Activated CD4-positive, alpha-beta T cell treated with anti-CD3 and anti-CD28 coated beads, Interleukin-2, Interleukin-6, amounts not matched to agents 100 ng/mL and 50 ng/mL, durations not matched to agents 16 hours and 8 hours (primary cell): ENCODE results near the gene PDLIM7.
A peak's percentile ranks its signal among the peaks of the same experiment; 100 is the strongest.
"Not testable (repeated sequence)": the region's sequence is repeated elsewhere in the genome, so short reads cannot be mapped to it uniquely, and the experiment has no call there.

Source experiments
- DNase-seq: peaks from one replicate; pipeline ENCODE4 v3.0.0-alpha.2; 2020

The PDLIM7 gene, protein sequence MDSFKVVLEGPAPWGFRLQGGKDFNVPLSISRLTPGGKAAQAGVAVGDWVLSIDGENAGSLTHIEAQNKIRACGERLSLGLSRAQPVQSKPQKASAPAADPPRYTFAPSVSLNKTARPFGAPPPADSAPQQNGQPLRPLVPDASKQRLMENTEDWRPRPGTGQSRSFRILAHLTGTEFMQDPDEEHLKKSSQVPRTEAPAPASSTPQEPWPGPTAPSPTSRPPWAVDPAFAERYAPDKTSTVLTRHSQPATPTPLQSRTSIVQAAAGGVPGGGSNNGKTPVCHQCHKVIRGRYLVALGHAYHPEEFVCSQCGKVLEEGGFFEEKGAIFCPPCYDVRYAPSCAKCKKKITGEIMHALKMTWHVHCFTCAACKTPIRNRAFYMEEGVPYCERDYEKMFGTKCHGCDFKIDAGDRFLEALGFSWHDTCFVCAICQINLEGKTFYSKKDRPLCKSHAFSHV

DNA sequence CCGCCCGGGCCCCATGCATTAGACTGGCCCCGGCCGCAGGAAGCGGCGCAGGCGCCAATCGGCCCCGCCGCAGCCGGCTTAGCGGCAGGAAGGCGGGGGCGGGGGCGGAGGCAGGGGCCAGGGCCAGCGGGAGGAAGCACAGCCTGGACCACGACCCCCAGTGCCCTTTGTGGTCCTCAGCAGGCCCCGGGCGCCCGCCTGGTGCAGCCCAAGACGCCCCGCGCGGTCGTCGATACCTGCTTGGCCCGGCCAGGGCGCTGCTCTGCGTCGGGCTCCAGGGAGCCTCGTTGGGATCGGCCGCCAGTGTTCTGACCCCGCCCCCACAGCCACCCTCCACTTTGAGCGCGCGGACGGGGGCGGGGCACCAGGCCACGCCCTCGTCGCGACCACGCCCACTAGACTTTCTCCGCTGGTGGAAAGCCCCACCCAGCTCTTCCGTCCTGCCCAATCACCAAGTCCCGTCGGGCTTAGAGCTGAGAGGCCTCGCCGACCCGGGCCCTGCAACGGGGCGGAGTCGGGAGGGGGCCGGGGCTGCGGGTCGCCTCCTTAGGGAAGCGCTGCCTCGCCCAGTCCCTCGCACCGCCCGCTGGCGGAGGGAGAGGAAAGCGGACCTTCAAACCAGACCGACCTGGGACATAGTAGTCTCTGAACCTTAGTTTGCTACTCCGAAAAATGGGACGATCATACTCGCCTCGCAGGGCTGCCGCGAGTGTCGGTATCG, at the start of gene PDLIM7:
Gene PDLIM7, minus strand, starts transcription at position 313 of the 721 bp plus-strand sequence. CDS start 1,092 bp downstream, outside the sequence.
- DNase-seq: peak; percentile 97

DNA sequence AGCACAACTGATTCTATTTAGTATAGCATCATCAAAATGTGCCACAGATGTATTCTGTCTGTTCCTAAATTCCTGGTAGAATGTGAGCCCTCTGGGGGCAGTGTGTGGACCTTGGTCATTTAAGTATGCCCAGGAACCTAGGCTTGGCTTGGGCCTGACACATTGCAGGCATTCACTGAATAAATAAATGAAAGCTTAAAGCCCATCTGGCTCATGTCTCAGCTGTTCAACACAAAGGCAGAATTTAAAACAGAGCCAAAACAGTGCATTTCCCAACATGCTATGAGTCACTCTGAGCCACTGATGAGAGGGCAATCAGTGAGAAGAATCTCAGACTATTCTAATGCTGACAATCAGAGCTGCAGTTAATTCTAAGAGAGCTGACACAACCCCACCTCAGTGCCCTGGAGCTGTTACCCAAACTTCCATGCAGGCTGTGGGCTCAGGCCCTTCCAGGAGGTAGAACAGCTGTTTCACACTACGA, 48.9 kb upstream of the PDLIM7 start:
- DNase-seq: no peak

DNA sequence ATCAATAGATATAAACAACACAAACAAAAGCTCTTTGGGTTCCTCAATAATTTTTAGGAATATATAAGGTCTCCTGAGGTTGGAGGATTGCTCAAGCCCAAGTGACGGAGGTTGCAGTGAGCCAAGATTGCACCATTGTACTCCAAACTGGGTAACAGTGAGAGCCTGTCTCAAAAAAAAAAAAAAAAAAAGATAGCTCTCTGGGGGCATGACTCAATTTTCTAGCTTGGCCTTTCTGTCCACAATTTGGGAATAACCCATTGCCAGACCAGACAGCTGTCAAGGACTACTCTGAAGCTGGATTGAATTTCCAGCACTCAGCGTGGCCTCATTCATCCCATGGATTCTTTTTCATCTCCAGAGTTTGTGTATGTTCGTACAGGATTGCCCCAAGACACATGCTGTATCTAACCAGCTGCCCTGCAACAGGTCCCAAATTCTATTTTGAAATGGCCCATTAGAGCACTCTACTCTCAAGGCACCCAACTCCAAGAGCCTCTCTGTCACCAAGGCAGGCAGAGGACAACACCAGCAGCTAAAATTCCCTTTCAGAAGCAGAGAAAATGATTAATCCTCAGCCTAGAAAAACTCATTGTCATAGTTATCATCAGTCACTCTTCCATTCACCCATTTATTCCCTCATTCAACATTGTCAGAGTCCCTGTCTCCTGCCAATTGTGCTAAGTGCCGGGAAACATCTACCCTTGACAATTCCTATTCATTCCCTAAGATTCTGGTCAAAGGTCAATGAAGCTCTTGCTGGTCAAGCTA, 48.3 kb upstream of the PDLIM7 start:
- no peak for DNase-seq

DNA sequence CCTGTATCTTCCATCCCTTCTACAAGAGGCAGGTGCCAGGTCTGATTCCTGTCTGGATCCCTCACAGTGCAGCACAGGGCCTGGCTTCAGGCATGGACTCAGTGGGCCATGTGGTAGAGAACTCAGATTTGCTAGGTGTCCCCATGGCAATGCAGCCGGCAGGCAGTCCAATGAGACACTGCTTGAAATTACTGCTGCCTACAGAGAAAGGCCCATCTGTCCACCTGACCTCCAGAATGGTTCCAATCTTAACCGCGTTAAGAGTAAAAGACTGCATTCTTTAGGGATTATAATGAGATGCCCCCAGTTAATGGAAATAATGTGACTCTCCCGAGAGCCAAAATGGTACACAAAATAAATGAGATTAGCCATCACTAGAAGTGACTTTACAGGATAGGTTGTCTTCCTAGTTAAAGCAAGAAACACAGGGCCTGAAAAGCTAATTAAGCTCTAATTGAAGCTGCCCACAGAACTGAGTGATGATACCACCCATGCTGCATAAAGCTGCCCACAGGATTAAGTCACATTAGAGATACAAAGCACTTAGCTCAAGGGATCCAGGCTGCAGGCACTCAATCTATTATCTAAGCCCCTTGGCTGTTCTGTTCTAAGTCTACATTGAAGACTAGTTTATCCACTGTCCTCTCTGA, 45.5 kb upstream of the PDLIM7 start:
- no peak for DNase-seq

DNA sequence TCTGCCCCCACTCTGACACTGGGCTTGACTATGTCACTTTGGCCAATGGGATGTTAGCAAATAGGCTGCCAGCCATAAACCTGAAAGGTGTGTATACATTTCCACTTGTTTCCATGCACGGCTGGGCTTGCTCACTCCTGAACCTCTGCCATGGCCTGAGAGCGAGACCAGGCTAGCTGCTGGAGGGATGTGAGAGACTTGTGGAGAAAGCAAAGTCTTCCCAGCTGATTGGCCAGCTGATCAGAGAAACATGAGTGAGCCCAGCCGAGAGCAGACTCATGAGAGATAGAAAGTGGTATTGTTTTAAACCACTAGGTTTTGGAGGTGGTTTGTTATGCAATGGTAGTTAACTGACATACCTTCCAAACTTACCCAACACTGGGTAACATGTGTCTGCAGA, 43.0 kb upstream of the PDLIM7 start:
- no peak for DNase-seq

DNA sequence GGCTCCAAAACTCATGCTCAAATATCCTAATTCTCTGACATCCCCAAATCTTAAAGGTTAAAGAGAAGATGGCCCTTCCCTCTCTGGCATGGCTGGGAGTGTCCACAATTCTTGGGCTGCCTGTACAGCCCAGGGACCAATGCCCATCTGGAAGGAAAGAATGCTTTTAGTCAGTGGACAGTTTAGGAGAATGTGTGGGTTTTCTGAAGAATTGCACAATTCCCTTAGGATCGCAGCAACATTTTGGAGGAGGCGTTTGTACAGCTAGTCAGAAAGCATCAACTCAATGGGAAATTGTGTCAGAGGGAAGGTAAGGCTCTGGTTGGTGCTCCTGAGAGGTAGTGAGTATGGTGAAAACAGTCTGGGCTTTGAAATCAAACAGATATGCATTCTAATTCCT, 42.0 kb upstream of the PDLIM7 start:
- DNase-seq: no peak

DNA sequence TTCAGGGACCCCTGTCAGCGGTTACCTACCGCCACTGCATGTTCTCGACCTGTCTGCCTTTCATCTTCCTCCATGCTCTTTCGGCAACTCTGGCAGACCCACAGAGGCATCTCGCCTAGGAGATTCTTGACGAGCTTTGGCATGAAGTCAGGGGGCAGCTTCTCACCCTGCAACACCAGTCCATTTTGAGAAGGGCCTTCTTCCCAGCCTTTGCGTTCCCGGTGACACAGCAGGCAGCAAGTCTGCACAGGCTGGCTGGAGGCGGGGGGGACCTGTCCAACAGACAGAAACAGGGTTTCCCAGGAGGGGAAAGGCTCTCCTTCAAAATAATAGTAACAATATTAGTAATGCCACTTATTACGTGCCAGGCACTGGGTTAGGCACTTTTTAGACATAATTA, 41.5 kb upstream of the PDLIM7 start:
- no peak for DNase-seq

DNA sequence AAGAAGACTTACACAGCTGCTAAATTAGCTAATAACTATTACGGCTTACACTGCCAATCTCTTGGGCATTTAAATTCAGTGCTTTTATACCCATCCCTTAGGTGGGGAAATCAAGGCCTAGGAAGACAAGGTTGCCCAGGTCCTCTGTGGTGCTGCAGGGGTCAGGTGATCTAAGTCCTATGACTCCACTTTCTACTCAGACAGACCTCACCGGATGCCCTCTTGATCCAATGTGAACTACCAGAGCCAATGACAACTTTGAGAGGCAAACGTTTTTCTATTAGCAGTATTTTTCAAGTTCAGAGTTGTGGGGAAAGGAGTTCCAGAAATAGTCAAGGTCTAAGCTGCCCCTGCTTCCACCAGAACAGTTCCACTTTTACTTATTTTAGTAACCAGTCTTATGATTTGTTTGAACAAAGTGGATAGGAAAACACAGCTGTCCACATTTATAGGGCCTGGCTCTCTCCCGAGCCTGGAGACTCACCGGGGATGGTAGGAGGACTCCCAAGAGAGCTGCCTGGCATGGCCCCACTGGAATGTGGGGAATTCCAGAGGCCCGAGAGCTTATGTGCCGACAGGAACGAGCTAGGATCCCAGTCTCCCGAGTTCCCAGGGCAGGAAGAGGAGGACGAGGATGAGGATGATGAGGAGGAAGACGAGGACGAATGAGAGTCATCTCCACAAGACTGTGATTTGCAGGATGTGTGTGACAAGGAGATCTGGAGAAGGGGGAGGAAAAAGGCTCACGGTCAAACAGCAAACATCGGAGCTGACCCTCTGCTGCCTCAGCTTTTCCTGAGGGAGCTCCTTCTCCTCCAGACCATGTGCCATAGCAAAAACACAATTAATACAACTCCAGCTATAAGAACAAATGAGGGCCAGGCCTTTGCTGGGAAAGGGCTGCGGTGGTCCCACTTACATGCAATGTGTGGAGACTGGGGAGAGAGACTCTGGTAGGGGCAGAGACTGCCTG, 40.3 kb upstream of the PDLIM7 start:
- DNase-seq: no peak

DNA sequence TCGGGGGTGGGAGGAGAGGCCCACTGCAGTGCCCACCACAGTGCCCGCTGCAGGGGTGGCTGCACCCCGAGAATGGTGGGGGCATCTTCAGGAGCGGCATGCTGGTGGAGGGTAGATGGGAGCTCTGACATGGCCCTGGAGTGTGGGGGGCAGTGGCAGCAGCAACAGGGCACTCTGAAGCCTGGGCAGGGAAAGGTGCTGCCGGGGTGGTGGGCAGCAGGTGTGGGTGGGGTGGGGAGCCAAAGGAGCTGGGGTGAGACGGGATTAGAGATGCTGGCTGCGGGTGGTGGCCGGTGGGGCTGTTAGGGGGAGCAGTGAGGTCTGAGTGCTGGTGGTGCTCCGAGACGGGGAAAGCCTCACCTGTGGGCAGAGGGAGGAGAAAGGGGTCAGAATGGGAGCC, 39.0 kb upstream of the PDLIM7 start:
- no peak for DNase-seq

DNA sequence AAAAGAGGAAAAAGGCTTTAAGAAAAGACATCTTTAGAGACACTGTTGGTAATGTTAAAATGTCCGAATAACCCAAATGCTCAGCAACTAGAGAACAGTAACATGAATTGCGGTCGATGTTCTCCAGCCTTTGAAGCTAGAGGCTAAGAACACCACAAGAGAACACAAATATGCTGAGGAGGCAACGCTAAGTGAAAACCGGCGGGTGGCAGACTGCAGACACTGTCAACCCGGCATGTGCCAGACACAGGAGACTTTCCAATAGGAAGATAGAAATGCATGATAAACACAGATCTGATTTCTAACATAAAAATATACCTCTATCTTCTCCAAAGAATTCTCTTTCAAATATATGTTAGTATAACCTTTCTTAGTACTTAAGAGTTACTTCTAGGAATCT, 37.7 kb upstream of the PDLIM7 start:
- DNase-seq: no peak

DNA sequence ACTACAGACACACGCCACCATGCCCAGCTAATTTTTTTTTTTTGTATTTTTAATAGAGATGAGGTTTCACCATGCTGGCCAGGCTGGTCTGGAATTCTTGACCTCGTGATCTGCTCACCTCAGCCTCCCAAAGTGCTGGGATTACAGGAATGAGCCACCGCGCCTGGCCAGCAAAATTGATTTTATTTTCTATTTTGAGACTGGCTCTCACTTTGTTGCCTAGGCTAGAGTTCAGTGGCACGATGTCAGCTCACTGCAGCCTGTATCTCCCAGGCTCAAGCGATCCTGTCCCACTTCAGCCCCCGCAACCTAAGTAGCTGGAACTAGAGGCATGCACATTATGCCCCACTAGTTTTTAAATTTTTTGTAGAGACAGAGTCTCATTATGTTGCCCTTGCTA, 37.0 kb upstream of the PDLIM7 start:
- not testable (repeated sequence) for DNase-seq

DNA sequence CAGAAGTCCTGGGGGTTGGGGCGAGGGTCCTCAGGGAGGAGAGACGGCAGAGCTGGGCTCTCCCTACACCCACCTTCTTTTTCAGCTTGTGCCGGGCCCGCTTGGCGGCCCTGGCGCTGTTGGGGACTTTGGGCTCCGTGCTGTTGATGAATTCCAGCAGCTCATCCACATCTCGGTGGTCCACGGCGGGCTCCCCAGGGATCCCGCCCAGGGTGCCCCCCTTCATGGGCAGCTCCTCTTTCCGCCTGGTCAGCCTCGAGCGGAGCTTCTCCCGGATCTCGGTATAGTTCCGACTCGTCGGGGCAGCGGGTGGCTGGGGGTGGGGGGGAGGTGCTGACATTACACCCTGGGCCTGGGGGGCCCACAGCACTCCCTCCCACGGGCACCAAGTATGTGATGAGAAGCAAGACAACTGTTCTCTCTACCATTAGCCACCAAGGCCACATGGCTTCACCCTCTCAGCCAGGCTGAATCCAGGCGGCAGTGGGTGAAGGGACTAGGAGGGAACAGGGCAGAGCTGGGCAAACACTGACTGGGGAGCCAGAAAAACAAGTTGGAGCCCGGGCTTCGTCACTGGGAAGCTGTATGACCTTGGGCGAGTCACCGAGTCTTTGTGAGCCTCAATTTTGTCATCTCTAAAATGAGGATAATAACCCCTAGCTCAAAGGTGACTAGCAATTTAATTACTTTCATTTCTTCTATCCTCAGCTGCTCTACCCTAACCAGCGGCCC, 34.0 kb upstream of the PDLIM7 start:
- no peak for DNase-seq

DNA sequence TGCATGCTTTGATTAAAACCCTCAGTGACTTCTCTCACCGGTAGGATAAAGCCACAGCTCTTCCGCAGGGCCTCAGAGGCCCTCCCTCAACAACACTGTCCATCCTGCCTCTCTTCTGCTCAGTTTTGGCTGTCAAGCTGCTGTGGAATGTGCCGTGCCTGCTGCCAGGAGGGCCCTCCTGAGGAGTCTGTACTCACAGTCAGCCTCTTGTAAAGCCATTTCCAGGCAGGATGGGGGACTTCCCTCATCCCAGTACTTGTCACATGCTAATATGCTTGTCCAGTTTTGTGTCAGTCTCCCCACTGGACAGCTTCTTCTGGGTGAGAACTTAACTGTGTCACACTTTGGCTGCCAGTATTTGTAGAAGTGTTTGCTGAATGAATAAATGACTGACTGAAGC, 33.2 kb upstream of the PDLIM7 start:
- DNase-seq: no peak

DNA sequence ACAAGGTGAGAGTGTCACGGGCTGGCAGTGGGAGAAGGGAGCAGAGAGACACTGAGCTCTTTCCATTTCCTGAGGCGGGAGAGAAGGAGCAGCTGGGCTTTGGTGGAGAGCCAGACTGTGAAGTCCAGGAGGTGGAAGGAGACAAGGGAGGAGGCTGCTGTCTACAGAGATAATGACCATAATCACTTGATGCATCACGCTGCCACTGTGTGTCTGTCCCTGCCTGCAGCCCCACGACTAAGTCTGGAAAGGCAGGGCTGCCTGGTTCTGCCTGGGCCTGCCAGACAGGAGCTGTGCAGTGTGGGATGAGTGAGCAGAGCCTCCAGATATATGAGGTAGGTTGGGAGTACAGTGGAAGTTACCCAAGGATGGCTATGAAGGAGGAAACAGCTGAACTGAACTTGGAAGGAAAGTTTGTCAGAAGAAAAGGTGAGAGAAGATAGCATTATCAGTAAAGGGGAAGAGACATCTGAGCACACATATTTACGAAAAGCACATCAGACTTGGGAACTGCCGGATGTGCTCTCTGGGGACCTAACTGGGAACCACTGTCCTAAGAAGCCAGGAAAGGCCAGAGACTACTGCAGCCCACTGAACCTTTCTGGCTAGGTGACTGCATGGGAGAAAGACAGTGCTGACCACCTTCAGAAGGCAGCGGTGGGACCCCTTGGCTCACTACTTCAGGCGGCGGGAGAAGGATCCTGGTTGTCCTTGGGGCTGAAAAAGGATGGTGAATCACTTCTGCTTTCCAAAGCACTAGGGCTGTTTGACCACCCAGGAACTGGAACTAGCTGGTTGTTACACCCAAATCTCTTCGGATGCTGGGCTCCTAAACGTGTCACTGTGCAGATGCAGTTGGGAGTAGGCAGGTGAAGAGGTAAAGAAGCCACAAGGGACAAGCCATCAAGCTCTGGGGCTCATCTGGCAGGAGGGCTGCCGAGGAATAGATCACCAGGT, 32.1 kb upstream of the PDLIM7 start:
- no peak for DNase-seq

DNA sequence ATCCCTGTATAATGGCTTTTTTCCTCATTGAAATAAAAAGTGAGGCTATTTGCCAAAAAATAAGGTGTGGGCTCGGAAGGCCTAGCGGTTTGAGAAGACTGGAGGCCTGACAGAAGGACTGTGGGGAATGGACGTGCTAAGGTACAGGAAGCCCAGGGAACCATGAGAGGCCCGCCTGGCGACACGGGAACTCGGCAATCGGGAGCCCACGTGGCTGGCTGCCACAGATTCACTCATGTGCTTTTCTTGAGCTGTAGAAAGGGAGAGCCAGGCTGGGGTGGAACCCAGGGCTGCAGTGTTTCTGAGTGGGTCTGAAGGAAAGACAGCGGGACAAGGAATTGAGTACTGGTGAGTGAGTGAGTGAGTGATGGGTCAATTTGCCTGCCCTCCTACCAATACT, 31.2 kb upstream of the PDLIM7 start:
- DNase-seq: no peak

DNA sequence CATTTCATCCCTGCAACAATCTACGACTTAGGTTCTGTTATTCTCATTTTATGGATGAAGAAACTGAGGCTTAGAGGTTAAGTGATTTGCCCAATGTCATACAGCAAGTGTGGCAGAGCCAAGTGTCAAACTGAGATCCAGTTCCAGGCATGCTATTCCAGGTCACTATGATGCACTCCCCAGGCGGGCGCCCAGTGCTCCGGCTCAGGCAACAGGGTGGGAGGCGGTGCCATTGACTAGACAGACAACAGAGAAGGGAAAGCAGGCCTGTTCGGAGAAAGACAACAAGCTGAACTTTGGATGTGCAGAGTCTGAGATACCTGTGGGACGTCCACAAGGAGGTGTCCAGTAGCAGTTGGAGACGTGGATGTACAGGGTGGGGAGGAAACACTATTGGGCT, 30.2 kb upstream of the PDLIM7 start:
- no peak for DNase-seq

DNA sequence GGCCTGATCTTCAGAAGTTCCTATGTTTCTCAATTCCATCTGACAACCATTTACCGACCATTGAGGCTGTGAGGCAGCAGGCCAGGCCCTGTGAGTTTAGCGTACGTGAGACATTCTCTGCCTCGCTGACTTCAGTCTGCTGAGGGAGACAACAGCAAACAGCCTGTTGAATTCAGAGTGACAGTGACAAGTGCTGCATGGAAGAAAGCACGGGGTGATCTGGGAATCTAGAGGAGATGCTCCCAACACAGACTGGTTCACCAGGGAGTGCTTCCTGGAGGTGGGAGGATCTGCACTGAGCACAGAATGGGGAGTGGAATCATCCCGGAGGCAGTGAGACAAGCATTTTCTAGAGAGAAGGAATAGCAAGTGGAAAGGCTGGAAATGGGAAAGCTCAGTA, 29.4 kb upstream of the PDLIM7 start:
- DNase-seq: no peak

DNA sequence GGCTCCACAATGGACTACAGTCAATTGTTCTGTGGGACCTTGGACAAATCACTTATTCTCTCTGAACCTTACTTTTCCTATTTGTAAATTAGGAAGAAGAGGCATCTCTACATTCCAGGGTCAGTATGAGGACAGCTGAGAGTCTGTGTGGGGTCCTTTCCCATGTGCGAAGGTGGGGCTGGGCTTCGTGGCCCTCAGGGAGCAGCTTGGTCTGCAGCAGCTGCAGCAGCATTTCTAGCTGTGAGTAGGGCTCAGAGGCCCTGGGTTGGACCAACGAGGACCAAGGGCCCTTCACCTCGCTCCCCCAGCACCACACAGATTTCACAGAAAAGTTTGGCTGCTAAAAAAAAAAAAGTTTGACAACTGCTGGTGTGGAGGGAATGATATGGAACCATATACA, 28.8 kb upstream of the PDLIM7 start:
- no peak for DNase-seq

DNA sequence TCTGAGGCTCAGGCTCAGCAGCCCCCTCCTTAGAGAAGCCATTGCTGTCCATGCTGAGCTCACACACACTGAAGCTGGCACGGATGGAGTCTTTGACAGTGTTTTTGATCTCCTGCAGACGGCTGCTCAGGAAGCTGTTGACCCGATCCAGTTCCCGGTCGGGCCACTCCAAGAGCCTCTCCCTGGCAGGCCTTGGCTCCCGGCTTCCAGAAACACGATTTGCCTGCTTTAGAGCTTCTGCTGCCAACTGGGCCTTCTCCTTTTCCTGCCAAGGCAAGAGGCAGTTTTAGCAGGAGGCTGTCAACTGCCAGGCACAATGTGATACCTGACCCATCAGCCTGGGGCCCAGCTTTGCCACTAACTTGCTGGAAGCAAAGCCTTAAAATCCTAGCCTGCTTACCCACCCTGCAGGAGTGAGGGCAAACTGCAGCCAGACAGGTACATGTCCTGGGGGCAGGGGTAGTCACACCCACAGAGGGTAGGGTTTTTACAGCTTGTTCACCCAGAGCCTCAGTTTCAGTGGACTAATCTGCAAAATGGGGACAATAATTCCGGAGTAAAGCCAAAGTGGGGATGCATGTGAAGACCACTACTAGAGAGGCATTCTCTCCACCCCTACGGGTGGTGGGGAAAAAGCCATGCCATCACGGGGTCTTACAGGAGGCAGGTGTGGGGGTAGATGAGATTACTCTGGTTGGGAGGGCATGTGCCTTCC, 27.7 kb upstream of the PDLIM7 start:
- DNase-seq: no peak
